SKM-1 (cell line): Measurements from ENCODE around the gene POLR2H.

Experiments used
- DNase-seq: peaks from one replicate; lab custom pipeline; 2025; ENCODE audit not compliant: unreplicated experiment; lab: John Stamatoyannopoulos, UW

The POLR2H gene

DNA sequence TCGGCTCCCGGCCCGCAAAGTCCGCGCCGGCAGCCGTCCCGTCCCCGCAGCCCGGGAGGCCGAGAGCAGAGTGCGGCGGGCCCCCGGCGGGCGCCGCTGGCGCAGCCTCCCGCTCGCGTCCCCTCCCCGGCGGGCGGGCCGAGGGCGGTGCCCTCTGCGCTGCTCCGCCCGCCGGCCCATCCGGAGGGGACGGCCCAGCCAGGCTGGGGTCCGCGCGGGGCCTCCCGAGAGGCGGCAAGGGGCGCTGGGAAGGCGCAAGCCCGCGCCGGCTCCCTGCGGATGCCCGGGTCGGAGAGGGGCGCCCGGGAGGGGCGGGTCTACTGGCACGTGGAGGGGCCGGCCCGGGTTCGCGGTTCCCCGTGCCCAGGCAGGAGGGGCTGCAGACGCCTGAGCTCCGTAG lies at the start of gene POLR2H, which contains the start of gene CLCN2:
TSS of gene POLR2H (plus strand) at position 179 of the 400 bp plus-strand sequence. CDS start 1,783 bp downstream, outside the sequence.
TSS of gene CLCN2 (minus strand) at position 74 of the 400 bp plus-strand sequence. CDS start 126 bp downstream, outside the sequence.
- DNase-seq, result no peak

DNA sequence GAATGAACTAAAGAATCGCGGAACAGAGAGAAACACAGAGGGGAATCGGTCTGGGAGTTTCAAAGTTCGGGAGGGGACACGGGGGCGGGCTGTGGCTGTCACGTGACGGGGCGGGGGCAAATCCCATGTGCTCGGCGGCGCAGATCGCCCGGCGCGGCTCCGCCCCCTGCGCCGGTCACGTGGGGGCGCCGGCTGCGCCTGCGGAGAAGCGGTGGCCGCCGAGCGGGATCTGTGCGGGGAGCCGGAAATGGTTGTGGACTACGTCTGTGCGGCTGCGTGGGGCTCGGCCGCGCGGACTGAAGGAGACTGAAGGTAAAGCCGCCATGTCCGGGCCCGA lies 47.2 kb upstream of the POLR2H start, which contains the start of gene EIF4G1:
TSS of gene EIF4G1 (plus strand) at position 244 of the 337 bp plus-strand sequence. CDS start 1,191 bp downstream, outside the sequence.
- peak; percentile 82 for DNase-seq

DNA sequence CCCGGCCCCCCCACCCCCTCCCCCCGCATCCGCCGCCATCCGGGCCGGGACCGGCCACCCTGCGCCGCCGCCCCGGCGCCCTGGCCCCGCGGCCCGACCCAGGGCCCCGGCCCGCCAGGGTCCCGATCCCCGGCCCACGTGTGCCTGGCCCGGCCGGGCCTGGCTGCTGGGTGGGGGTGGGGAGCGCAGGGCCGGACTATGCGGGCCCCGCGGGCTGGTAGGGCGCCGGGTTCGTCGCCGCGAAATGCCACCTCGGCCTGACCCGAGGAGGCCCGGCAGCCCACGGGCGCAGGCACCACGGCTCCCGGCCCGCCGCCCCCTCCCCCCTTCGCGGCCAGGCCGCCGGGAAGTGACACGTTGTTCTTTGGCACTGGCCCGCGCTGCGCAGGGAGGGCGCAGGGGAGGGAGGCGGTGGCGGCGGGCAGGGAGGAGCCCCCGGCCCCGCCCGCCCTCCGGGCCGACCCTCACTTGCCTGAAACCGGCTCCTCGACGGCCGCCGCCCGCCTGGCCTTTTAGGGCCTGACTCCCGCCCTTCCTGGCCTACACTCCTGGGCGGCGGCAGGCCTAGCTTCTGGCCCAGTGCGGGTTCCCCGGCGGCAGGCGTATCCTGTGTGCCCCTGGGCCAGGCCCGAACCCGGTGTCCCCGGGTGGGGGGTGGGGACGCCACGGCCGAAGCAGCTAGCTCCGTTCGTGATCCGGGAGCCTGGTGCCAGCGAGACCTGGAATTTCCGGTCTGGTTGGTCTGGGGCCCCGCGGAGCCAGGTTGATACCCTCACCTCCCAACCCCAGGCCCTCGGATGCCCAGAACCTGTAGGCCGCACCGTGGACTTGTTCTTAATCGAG lies 46.6 kb upstream of the POLR2H start:
- DNase-seq, result no peak

DNA sequence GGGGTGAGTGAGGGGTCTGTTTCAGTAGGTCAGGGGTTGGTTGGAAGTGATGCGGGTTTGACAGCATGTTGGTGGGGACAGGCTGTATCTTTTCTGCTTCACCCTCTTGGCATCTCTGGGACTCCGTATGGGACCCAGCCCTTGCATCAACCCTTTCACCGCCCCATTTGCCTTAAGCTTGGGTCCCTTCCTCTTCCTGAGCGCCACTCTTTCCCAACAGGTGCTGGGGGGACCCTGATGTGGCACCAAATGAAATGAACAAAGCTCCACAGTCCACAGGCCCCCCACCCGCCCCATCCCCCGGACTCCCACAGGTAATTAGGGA lies 46.0 kb upstream of the POLR2H start:
- no peak for DNase-seq

DNA sequence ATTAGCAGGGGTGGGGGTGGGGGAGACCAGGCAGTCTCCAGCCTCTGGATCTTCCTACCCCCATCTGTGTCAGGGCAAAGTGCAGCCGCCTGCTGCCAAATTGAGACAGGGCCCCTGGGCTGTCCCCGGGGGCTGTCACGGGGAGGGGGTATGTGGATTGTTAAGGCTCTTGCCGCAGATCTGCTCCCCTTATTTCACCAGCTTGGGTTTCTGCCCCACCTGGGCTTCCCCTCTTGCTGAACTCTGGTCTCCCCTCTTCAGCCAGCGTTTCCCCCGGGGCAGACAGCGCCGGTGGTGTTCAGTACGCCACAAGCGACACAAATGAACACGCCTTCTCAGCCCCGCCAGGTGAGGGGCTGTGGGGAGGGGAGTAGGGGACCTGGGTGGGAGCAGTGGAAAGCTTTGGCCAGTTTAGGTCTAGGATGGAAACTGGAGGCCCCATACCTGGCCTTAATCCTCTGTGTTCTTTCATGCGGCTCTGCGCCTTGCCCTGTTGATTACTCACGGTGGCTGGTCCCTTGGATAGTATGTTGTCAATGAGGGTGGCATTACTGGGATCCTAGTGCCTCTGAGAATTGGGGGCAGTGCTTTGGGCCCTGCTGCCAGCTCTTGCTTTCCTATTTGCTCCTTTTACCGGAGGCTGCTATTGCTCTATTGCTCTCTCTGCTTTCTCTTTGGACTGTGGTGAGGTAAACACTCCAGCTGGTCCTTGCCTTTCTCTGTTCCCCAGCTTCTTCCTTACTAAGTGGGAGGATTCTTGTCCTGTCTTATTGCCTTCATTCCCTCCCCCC lies 45.4 kb upstream of the POLR2H start:
- DNase-seq, result no peak

DNA sequence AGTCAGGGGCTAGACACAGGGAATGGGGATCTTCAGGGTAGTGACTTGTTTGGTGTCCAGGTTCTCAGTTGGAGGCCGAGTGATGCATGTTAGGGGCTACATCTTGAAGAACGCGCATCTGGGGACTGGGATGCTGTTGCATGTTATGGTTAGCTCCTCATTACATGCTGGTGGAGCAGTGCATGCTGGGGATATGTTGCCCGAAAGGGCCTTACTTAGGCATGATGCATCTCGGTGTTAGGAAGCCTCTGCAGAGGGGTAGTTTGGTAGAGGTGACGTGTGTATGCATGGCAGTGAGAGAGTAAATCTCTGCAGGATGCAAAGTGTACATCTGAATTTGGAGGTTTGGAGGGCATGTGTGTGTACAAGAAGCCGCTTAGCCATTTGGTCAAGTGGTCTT lies 44.7 kb upstream of the POLR2H start:
- DNase-seq, result no peak

DNA sequence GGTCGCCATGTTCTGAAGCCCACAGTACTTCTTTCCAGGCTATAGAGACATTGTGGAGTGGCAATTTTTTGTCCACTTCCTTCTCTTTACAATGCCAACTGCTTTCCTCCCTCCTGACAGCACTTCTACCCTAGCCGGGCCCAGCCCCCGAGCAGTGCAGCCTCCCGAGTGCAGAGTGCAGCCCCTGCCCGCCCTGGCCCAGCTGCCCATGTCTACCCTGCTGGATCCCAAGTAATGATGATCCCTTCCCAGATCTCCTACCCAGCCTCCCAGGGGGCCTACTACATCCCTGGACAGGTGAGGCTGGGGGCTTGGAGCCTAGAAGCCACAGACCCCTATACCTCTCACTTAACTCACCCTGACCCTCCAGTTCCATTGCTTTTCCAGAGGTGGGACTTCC lies 44.3 kb upstream of the POLR2H start:
- DNase-seq, result no peak

DNA sequence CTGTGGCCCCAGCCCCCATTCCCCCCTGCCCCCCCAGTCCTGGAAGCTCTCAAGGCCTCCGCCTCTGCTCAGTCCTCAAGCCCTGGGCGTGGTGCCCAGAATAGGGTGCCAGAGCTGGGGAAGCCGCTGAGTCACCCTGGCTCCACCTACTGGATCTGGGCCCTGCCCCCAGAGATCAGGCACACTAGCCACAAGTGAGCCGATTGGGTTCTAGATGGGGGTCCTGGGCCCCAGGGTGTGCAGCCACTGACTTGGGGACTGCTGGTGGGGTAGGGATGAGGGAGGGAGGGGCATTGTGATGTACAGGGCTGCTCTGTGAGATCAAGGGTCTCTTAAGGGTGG lies 41.4 kb upstream of the POLR2H start:
- DNase-seq, result no peak

DNA sequence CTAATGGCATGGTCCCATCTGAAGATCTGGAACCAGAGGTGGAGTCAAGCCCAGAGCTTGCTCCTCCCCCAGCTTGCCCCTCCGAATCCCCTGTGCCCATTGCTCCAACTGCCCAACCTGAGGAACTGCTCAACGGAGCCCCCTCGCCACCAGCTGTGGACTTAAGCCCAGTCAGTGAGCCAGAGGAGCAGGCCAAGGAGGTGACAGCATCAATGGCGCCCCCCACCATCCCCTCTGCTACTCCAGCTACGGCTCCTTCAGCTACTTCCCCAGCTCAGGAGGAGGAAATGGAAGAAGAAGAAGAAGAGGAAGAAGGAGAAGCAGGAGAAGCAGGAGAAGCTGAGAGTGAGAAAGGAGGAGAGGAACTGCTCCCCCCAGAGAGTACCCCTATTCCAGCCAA lies 39.8 kb upstream of the POLR2H start:
- DNase-seq, result no peak

DNA sequence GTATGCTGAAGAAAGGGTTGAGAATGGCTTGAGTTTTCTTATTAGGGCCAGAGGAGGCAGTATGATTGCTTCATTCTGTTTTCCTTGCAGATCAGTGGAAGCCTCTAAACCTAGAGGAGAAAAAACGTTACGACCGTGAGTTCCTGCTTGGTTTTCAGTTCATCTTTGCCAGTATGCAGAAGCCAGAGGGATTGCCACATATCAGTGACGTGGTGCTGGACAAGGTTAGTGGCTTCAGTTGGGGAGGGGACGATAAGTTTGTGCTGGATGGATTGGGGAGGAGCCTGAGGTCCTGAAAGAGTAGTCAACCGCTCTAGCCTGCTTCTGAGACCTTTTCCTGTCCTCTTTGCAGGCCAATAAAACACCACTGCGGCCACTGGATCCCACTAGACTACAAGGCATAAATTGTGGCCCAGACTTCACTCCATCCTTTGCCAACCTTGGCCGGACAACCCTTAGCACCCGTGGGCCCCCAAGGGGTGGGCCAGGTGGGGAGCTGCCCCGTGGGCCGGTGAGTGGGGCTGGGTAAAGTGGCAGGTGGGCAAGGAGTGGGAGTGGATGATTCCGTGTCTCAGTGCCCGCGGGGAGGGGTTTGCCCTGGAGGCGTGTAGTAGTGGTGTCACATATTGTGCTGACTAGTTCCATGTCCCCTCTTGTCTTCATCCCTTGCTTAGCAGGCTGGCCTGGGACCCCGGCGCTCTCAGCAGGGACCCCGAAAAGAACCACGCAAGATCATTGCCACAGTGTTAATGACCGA lies 38.6 kb upstream of the POLR2H start:
- DNase-seq, result no peak

DNA sequence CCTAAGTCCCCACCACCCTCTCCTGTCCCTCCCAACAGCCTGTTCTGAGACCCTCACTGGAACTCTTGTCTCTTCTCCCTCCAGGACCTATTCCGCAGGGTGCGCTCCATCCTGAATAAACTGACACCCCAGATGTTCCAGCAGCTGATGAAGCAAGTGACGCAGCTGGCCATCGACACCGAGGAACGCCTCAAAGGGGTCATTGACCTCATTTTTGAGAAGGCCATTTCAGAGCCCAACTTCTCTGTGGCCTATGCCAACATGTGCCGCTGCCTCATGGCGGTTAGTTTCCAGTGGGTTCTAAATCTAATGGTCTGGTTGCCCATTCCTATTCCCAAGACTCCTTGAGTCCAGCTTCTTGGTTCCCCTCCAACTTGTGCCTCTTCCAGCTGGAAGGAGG lies 37.8 kb upstream of the POLR2H start:
- DNase-seq, result no peak

DNA sequence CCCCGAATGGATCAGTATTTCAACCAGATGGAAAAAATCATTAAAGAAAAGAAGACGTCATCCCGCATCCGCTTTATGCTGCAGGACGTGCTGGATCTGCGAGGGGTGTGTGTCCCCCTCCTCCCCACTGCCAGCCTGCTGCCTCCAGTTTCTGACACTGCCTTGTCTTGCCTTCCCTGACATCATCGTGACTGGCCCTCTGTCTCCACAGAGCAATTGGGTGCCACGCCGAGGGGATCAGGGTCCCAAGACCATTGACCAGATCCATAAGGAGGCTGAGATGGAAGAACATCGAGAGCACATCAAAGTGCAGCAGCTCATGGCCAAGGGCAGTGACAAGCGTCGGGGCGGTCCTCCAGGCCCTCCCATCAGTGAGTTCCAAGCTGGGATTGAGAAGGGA lies 36.2 kb upstream of the POLR2H start:
- DNase-seq, result no peak

DNA sequence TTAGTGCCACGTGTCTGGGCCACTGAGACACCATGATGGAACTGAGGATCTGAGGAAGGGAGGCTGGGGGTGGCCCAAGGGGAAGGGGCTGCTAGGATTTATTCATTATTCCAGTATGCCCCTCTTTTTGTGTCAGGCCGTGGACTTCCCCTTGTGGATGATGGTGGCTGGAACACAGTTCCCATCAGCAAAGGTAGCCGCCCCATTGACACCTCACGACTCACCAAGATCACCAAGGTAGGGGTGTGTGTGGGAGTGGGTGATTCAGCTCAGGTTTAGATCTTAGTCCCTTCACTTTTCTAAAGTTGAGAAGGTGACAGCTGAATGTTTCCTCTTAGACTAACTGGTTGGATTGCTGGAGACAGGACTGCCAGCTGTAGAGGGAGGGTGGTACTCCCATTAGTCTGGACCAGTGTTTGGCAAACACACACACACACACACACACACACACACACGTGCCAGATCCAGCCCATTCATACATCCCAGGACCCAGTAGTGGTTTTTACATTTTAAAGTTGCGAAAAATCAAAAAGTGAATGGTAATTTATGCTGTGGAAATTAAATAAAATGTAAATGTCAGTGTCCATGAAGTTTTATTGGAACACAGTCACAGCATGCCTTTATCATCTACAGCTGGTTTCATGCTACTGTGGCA lies 35.7 kb upstream of the POLR2H start:
- DNase-seq, result no peak

DNA sequence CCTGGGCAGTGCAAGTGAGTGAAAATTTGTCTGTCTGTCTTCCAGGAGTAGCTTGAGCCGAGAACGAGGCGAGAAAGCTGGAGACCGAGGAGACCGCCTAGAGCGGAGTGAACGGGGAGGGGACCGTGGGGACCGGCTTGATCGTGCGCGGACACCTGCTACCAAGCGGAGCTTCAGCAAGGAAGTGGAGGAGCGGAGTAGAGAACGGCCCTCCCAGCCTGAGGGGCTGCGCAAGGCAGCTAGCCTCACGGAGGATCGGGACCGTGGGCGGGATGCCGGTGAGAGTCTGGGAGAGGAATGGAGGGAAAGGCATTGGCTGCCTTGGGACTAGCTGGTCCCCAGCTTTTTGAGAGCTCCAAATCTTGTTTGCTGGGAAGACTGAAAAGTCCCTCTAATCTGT lies 34.3 kb upstream of the POLR2H start:
- DNase-seq, result no peak

DNA sequence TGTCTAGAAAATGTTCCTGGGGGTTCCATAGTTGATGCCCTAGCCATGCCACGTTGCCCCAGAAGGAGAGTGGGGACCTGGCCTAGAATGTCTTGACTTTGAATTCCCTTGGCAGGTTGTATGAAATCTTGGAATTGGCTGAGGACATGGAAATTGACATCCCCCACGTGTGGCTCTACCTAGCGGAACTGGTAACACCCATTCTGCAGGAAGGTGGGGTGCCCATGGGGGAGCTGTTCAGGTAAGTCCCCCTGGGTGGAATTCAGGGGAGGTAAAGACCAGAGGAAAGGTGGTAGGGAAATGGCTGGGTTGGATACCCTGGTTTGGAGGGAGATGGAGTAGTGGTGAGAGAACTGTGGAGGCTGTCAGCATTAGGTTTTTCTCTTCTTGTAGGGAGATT lies 33.0 kb upstream of the POLR2H start:
- no peak for DNase-seq

DNA sequence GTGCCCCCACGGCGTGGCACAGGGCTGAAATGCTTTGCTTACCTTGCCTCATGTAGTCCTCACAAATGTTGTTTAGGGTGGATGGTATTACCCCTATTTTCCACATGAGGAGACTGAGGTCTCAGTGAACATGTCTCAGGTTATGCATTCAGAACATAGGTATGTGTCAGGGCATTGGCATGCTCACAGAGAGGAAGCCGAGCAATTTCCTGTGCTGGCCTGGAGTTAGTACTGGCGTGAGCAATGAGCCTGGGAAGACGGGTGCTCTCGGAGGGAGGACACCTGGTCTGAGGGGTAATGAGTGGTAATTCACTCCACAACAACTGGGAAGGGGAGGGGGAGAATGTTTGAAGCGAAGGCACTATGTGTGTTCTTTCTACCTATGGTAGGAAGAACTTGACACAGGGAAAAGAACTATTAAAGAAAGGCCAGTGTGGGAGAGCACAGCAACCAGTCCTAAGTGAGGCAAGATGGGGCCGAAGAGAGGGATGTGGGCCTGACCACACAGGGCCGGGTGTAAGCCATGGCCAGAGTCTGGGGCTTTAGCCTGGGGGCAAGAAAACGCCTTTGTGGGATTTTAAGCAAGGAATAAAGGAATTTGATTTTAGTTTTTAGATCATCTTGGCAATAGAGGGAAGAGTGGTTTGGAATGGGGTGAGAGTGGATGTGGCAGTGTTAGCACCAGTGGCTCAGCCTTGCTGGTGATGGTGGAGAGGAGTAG lies 29.0 kb upstream of the POLR2H start:
- DNase-seq, result no peak

DNA sequence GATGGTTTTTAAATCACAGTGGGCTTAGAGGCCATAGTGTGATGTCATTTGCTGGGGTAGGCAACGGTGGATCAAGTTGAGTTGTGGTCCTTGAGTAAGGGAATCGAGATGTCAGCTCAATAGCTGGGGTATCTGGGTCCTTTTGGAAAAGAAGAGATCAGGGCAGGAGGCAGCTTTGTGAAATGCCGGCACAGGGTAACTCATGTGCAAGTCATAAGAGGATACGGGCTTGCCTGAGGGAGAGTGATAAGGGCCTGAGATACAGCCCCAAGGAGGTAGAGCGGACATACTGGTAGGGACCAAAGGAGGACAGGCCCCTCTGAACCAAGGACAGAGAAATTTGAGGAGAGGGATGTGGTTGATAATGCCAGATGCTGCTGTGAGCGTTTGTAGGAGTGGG lies 28.3 kb upstream of the POLR2H start:
- no peak for DNase-seq

DNA sequence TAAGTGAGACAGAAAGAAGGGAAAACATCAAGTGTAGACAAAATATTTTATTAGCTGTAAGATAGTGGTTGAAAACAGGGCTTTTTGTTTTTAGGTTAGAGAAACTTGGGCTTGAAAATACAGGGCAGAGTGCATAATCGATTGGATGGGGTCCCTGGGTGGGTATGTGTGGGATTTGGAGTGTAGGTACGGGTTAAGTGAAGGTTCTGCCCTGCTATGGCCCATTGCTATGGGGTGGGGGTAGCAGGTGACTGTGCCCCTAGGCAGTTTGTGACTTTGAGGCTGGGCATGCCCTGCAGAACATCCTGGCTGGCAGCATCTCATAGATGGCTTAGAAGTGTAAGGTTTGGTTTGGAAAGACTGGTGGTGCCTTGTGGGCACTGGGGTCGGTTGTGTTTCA lies 27.8 kb upstream of the POLR2H start:
- DNase-seq, result no peak

DNA sequence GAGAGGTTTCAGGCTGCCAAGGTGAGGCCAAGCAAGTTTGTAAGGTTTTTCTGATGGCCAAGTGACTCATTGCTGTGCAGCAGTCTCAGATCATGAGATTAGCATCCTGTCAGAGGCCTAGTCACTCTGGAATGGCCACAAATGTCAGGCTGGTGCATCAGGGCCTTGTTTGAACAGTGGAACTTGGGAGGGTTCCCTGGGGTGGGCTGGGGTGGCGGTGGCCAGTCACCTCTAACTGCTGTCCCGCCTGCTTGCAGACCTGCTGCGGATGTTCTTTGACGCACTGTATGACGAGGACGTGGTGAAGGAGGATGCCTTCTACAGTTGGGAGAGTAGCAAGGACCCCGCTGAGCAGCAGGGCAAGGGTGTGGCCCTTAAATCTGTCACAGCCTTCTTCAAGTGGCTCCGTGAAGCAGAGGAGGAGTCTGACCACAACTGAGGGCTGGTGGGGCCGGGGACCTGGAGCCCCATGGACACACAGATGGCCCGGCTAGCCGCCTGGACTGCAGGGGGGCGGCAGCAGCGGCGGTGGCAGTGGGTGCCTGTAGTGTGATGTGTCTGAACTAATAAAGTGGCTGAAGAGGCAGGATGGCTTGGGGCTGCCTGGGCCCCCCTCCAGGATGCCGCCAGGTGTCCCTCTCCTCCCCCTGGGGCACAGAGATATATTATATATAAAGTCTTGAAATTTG lies 26.9 kb upstream of the POLR2H start:
- DNase-seq, result no peak

DNA sequence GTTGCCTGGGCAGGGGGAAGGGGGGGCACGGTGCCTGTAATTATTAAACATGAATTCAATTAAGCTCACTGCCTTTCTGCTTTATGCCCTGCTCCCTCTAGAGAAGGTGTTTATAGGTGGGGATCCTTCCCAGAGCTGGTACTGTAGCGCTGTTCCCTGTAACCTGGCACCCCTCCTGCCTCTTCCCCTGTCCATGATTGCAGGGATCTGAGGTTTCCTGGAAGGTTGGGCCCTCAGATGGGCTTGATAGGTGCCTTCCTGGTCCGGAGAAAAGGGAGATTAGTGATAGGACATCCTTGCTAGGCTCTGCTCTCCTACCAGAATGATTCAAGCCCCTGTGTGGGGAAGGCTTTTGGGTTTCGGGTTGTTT lies 26.2 kb upstream of the POLR2H start:
- no peak for DNase-seq
